WTC11 (cell line): Measurements from ENCODE around the gene CD1D. TPM values are rescaled to one million over a fixed set of nuclear protein-coding genes. Genes with fewer than 3 reads are reported as not detected.

ENCODE experiments used
- ATAC-seq: fragments of 200-7000 bp; cut with Tn5 transposase; 2 replicates; pipeline ENCODE4 v1.10.0; 2021; ENCODE audit warnings: mild to moderate bottlenecking, moderate library complexity
- CTCF ChIA-PET: fragments of 300-600 bp; sonication (Branson Sonifier 250); formaldehyde crosslinking; loops from one replicate; lab custom pipeline; 2021; ENCODE audit warnings: antibody characterized with exemption; lab: Charles Lee
- POLR2A ChIA-PET: fragments of 350-600 bp; sonication (Branson Sonifier 250); formaldehyde crosslinking; loops from one replicate; lab custom pipeline; 2021; ENCODE audit warnings: antibody characterized with exemption; lab: Charles Lee
- DNase-seq: peaks from one replicate; pipeline ENCODE4 v3.0.0; 2021; ENCODE audit warnings: low spot score
- H3K27ac Mint-ChIP-seq: 2 replicates; pipeline ENCODE4 v1.8.0; 2021; ENCODE audit warnings: mixed read lengths
- H3K27me3 Mint-ChIP-seq: 2 replicates; pipeline ENCODE4 v1.8.0; 2021; ENCODE audit warnings: low read depth, mild to moderate bottlenecking, moderate library complexity, mixed read lengths
- H3K36me3 Mint-ChIP-seq: 2 replicates; pipeline ENCODE4 v1.8.0; 2021; ENCODE audit warnings: mixed read lengths
- H3K4me1 Mint-ChIP-seq: 2 replicates; pipeline ENCODE4 v1.8.0; 2022; ENCODE audit warnings: mixed read lengths
- H3K4me3 Mint-ChIP-seq: 2 replicates; pipeline ENCODE4 v1.8.0; 2021; ENCODE audit warnings: mild to moderate bottlenecking, moderate library complexity, mixed read lengths
- H3K9me3 Mint-ChIP-seq: 2 replicates; pipeline ENCODE4 v1.8.0; 2021; ENCODE audit warnings: mixed read lengths
- CBFB ChIP-seq: sonication (generic); formaldehyde crosslinking; IDR thresholded peaks from 2 replicates; pipeline ENCODE4 v1.8.1; 2022; ENCODE audit warnings: mild to moderate bottlenecking, low read depth, missing genetic modification reagents
- CREB1 ChIP-seq: sonication (generic); formaldehyde crosslinking; IDR thresholded peaks from 2 replicates; pipeline ENCODE4 v1.8.0; 2023; ENCODE audit warnings: mild to moderate bottlenecking, missing genetic modification reagents
- GABPB1 ChIP-seq: sonication (generic); formaldehyde crosslinking; IDR thresholded peaks from 2 replicates; pipeline ENCODE4 v1.8.1; 2023; ENCODE audit warnings: mild to moderate bottlenecking, missing genetic modification reagents
- HMGA2 ChIP-seq: fragments of 250-450 bp; sonication (Bioruptor Pico); IDR thresholded peaks from 2 replicates; pipeline ENCODE4 v1.4.0; 2021; ENCODE audit warnings: mild to moderate bottlenecking, moderate library complexity
- HMGXB4 ChIP-seq: sonication (generic); formaldehyde crosslinking; IDR thresholded peaks from 2 replicates; pipeline ENCODE4 v1.8.1; 2023; ENCODE audit warnings: mild to moderate bottlenecking, moderate library complexity, missing genetic modification reagents
- JUN ChIP-seq: sonication (generic); formaldehyde crosslinking; IDR thresholded peaks from 2 replicates; pipeline ENCODE4 v1.8.0; 2023; ENCODE audit warnings: mild to moderate bottlenecking, missing genetic modification reagents
- PRRX2 ChIP-seq: fragments of 250-450 bp; sonication (Bioruptor Pico); IDR thresholded peaks from 2 replicates; pipeline ENCODE4 v1.8.0; 2021; ENCODE audit warnings: mild to moderate bottlenecking
- SMAD3 ChIP-seq: sonication (generic); formaldehyde crosslinking; IDR thresholded peaks from 2 replicates; pipeline ENCODE4 v1.8.0; 2022; ENCODE audit warnings: missing genetic modification reagents, mild to moderate bottlenecking, borderline replicate concordance
- SOX15 ChIP-seq: fragments of 250-450 bp; sonication (Bioruptor Pico); IDR thresholded peaks from 2 replicates; pipeline ENCODE4 v1.9.0; 2021; ENCODE audit warnings: mild to moderate bottlenecking
- TP53 ChIP-seq: sonication (generic); formaldehyde crosslinking; IDR thresholded peaks from 2 replicates; pipeline ENCODE4 v1.8.1; 2023; ENCODE audit warnings: mild to moderate bottlenecking, missing genetic modification reagents
- ZBTB21 ChIP-seq: sonication (generic); formaldehyde crosslinking; IDR thresholded peaks from 2 replicates; pipeline ENCODE4 v1.8.1; 2023; ENCODE audit warnings: mild to moderate bottlenecking, missing genetic modification reagents, borderline replicate concordance
- ZNF121 ChIP-seq: sonication (generic); formaldehyde crosslinking; IDR thresholded peaks from 2 replicates; pipeline ENCODE4 v1.8.0; 2023; ENCODE audit warnings: missing genetic modification reagents
- ZNF396 ChIP-seq: fragments of 250-450 bp; sonication (Bioruptor Pico); IDR thresholded peaks from 2 replicates; pipeline ENCODE4 v1.8.0; 2021; ENCODE audit warnings: mild to moderate bottlenecking, moderate library complexity, borderline replicate concordance
- ZNF532 ChIP-seq: fragments of 250-450 bp; sonication (Bioruptor Pico); IDR thresholded peaks from 2 replicates; pipeline ENCODE4 v1.9.0; 2021; ENCODE audit warnings: mild to moderate bottlenecking, borderline replicate concordance
- total RNA-seq: library from RNA; stranded (reverse); gene quantifications from 3 replicates; pipeline ENCODE4 v1.2.3, GENCODE V29; 2021
- TF ChIP-seq, protein P1 (sequence below): fragments of 250-450 bp; sonication (Bioruptor Pico); IDR thresholded peaks from 2 replicates; pipeline ENCODE4 v1.8.0; 2021; ENCODE audit warnings: mild to moderate bottlenecking
- TF ChIP-seq, protein P2 (sequence below): sonication (generic); formaldehyde crosslinking; IDR thresholded peaks from 2 replicates; pipeline ENCODE4 v1.8.0; 2022; ENCODE audit warnings: mild to moderate bottlenecking, missing genetic modification reagents
- TF ChIP-seq, protein P3 (sequence below): fragments of 250-450 bp; sonication (Bioruptor Pico); IDR thresholded peaks from 2 replicates; pipeline ENCODE4 v1.9.0; 2021; ENCODE audit warnings: moderate library complexity, mild to moderate bottlenecking, inconsistent platforms, borderline replicate concordance
- TF ChIP-seq, protein P4 (sequence below): fragments of 250-450 bp; sonication (Bioruptor Pico); IDR thresholded peaks from 2 replicates; pipeline ENCODE4 v1.9.0; 2021; ENCODE audit warnings: mild to moderate bottlenecking
- TF ChIP-seq, protein P5 (sequence below): sonication (generic); formaldehyde crosslinking; IDR thresholded peaks from 2 replicates; pipeline ENCODE4 v1.8.1; 2022; ENCODE audit warnings: mild to moderate bottlenecking, moderate library complexity, missing genetic modification reagents

Gene CD1D
- total RNA-seq, 1 experiment from 2014 or later = 4.7 TPM

GRCh38 chr1:158146739-158147138, 34.0 kb upstream of the CD1D start:
- no peak for ATAC-seq

GRCh38 chr1:158147401-158147800, 33.3 kb upstream of the CD1D start:
- TF ChIP-seq ZBTB21 (CRISPR knock-in tag) (no peak), ZNF532 (no peak), CBFB (CRISPR knock-in tag) (no peak), TP53 (no peak), ZNF396 (CRISPR knock-in tag) (no peak), CREB1 (CRISPR knock-in tag) (no peak), ZNF121 (no peak), SOX15 (no peak), HMGXB4 (CRISPR knock-in tag) (no peak), SMAD3 (CRISPR knock-in tag) (no peak), JUN (CRISPR knock-in tag) (no peak)
- TF ChIP-seq, protein P1, sequence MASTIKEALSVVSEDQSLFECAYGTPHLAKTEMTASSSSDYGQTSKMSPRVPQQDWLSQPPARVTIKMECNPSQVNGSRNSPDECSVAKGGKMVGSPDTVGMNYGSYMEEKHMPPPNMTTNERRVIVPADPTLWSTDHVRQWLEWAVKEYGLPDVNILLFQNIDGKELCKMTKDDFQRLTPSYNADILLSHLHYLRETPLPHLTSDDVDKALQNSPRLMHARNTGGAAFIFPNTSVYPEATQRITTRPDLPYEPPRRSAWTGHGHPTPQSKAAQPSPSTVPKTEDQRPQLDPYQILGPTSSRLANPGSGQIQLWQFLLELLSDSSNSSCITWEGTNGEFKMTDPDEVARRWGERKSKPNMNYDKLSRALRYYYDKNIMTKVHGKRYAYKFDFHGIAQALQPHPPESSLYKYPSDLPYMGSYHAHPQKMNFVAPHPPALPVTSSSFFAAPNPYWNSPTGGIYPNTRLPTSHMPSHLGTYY (CRISPR knock-in tag) = no peak
- TF ChIP-seq, protein P2, sequence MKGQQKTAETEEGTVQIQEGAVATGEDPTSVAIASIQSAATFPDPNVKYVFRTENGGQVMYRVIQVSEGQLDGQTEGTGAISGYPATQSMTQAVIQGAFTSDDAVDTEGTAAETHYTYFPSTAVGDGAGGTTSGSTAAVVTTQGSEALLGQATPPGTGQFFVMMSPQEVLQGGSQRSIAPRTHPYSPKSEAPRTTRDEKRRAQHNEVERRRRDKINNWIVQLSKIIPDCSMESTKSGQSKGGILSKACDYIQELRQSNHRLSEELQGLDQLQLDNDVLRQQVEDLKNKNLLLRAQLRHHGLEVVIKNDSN (CRISPR knock-in tag) = no peak
- TF ChIP-seq, protein P3, sequence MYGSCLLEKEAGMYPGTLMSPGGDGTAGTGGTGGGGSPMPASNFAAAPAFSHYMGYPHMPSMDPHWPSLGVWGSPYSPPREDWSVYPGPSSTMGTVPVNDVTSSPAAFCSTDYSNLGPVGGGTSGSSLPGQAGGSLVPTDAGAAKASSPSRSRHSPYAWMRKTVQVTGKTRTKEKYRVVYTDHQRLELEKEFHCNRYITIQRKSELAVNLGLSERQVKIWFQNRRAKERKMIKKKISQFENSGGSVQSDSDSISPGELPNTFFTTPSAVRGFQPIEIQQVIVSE (CRISPR knock-in tag) = no peak
- ATAC-seq = no peak
- Mint-ChIP-seq H3K4me3 (no peak overlapping the region), H3K36me3 (no peaks in the 10 kb centered on the region), H3K27me3 (peaks cover 66% of the 10 kb centered on the region), H3K9me3 (peaks cover 17% of the 10 kb centered on the region), H3K27ac (no peak overlapping the region), H3K4me1 (peaks cover 8% of the 10 kb centered on the region; the same call in 1 of the 2 replicates)
- no peak for DNase-seq
- CTCF ChIA-PET = no interaction called here
- POLR2A ChIA-PET = no interaction called here

More at GRCh38 chr1:158146739-158147138, 34.0 kb upstream of the CD1D start:
- DNase-seq = no peak
- Mint-ChIP-seq H3K27ac (no peak overlapping the region), H3K4me3 (no peak overlapping the region), H3K27me3 (peaks cover 60% of the 10 kb centered on the region), H3K4me1 (peaks cover 8% of the 10 kb centered on the region; the same call in 1 of the 2 replicates), H3K36me3 (no peaks in the 10 kb centered on the region), H3K9me3 (peaks cover 17% of the 10 kb centered on the region)
- CTCF ChIA-PET = interaction anchor here (1.0 kb wide), 1 partner anchor 25 kb away, joined by 3 read pairs; no protein-coding TSS in a partner anchor
- POLR2A ChIA-PET = no interaction called here
- TF ChIP-seq TP53 (no peak), ZNF121 (no peak), GABPB1 (no peak), ZNF396 (CRISPR knock-in tag) (no peak), SOX15 (no peak), HMGA2 (CRISPR knock-in tag) (no peak), PRRX2 (CRISPR knock-in tag) (no peak), CREB1 (CRISPR knock-in tag) (no peak)
- TF ChIP-seq, protein P3 (CRISPR knock-in tag) = no peak
- TF ChIP-seq, protein P4, sequence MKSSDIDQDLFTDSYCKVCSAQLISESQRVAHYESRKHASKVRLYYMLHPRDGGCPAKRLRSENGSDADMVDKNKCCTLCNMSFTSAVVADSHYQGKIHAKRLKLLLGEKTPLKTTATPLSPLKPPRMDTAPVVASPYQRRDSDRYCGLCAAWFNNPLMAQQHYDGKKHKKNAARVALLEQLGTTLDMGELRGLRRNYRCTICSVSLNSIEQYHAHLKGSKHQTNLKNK (CRISPR knock-in tag) = no peak
- TF ChIP-seq, protein P2 (CRISPR knock-in tag) = no peak
- TF ChIP-seq, protein P5, sequence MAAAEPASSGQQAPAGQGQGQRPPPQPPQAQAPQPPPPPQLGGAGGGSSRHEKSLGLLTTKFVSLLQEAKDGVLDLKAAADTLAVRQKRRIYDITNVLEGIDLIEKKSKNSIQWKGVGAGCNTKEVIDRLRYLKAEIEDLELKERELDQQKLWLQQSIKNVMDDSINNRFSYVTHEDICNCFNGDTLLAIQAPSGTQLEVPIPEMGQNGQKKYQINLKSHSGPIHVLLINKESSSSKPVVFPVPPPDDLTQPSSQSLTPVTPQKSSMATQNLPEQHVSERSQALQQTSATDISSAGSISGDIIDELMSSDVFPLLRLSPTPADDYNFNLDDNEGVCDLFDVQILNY = no peak
